Measurements from ENCODE around the gene ELOVL5.

Gene ELOVL5

DNA sequence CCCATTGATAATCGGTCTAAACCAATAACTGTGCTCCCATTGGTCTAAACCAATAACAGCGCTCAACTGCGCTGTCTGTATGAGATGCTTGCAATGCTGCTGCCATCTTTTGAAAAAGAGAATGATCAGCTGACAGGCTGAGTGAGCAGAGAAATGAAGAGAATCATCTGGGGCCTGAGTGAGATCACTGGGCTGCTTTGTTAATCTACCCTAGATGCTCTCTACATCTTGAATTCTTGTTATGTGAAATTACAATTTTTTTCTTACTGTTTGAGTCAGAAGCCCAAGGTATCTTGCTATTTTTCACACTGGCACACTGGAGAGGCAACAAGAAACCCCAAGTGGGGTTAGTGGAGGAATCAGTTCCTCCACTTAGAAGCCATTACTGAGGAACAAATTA, 108.6 kb downstream of the ELOVL5 start:
- DNase-seq (ENCODE audit: low spot score): no peak

DNA sequence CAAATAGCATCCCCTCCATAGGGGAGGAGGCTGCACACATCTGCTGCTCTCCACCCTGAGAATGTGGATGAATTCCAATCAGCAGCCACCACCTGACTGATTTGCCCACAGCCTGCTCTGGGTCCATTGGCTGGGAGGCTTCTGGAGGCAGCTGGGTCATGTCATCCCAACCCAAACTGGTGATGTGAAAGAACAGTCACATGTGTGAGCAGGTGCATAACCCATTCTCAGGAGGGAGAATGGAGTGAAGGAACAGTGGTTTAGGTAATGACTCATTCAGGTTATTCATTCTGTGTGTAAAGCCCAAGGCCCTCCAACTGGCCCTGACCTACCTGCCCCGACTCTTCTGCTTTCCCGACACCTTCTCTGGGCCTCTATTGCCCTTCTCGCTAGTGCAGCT, 109.2 kb downstream of the ELOVL5 start:
- no peak for DNase-seq (ENCODE audit: low spot score)

DNA sequence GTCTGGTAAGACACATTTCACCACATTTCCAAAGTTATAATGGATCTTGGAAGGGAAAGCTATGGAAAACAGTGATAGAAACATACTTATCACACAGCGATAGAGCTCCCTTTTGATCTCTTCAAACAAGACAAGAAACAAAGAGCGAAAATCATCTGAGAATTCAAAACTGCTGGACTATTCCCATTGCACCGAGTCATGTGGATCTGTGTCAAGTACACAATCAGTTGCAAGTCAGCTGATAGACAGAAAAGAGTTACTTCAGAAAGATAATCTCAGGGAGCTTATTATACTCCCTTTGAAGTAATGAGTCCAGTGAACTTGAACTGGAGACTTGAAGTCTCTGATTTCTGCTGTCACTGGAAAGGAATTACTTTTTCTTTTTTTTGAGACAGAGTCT, 110.4 kb downstream of the ELOVL5 start:
- DNase-seq (ENCODE audit: low spot score): no peak

DNA sequence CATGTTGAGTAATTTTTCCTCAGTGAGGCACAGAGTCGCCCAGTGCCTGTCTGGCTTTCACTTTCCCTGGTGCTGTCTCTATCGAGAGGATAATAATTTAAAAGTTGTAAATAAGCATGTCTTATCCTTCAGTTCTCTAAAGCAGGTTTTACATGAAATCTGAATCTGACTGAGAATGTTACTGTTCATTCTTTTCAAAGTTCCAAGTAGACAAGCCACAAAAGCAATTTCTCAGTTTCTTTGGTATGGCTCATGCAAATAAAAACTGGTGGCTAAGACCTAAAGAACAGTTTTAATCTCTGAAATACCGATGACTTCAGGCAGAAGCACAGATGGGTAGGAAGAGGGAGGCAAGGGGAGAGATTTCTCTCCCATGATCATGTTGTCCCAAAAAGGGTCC, 112.5 kb downstream of the ELOVL5 start:
- DNase-seq (ENCODE audit: low spot score): no peak

DNA sequence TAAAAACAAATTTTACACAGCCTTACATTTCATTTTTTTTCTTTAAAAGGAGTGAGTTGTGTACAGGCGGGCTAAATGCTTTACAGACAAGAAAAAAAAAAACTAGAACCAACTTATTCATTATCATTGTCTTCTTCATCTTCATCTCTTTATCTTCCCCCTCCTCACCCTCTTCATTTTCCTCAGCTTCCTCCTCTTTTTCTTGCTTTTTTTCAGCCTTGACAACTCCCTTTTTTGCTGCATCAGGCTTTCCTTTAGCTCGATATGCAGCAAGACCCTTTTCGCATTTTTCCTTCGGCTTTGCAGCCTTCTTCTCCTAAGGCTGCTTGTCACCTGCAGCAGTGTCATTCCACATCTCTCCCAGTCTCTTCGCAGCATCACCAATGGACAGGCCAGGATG, 113.2 kb downstream of the ELOVL5 start:
- no peak for DNase-seq (ENCODE audit: low spot score)

DNA sequence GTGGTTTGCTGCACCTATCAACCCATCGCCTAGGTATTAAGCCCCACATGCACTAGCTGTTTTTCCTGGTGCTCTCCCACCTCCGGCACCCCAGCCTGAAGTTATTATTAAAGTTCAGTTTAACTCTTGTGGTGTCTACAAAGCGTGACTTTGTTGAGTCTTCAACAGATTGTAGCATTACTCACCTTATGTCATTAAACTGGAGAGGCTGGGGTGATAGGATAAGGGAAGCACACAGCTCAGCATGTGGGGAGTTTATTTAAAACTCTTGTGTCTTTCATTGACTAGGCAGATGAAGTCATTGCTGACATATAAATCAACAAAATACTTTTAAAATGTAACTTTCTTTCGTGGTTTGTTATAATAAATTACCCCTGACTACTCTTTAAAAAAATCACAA, 115.4 kb downstream of the ELOVL5 start:
- DNase-seq (ENCODE audit: low spot score): no peak

DNA sequence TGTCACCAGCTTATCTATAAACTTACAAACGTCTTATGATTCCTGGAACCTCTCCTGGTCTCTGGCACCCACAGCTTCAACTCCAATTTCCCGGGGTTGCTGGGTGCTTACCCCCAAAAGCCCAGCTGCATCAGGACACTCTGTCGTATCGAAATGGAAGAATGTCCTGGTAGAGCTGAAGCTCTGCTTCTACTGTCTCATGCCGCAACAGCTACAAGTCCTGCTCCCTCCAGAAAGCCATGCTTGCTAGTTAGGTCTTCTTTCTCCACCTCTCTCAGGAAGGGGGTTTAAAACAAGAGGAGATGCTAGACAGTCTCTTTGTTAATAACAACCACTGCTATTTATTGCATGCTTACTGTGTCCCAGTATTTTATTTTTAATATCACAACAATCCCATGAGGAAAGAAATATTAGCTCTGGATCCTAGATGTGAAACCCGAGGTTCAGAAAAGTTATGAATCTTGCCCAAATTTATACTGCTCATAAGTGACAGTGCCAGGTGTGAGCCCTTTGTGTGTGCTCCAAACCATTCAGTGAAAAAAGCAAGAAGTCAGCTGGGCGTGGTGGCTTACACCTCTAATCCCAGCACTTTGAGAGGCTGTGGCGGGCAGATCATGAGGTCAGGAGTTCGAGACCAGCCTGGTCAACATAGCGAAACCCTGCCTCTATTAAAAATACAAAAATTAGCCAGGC, 117.8 kb downstream of the ELOVL5 start:
- DNase-seq (ENCODE audit: low spot score): no peak

DNA sequence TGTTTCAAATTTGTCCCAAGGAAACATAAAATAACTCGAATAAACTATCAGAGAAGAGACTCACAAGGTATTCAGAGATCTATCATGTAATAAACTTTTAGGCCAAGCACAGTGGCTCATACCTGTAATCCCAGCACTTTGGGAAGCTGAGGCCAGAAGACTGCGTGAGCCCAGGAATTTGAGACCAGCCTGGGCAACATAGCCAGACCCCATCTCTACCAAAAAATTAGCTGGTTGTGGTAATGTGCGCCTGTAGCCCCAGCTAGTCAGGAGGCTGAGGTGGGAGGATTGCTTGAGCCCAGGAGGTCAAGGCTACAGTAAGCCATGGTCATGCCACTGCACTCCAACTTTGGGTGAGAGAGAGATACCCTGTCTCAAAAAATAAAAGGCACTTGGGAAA, 120.9 kb downstream of the ELOVL5 start:
- DNase-seq (ENCODE audit: low spot score): no peak

DNA sequence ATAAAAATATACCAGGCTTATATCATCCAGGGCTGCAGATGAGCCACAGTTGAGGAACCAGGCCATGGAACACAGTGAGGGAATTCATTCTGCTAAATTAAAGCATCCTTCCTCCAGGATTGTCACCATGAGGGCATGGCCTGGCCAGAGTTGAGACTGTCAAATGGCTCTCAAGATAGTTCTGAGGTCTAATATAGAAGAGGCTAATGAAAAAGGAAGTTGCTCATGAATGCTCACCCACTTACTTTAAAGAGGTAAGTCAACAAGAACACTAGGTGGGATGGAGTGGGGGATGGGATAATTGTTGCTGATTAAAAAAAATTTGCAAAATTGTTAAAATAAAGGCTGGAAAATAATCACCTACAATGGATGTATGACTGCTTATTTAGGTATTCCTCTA, 128.1 kb downstream of the ELOVL5 start:
- DNase-seq (ENCODE audit: low spot score): no peak
